T-helper 22 cell (primary cell): ENCODE results near the gene DOK5.
"Not testable (repeated sequence)": the region's sequence is repeated elsewhere in the genome, so short reads cannot be mapped to it uniquely, and the experiment has no call there.

Source experiments
- DNase-seq: peaks from one replicate; pipeline ENCODE4 v3.0.0-alpha.2; 2020; ENCODE audit warnings: low read depth

DOK5 gene

DNA sequence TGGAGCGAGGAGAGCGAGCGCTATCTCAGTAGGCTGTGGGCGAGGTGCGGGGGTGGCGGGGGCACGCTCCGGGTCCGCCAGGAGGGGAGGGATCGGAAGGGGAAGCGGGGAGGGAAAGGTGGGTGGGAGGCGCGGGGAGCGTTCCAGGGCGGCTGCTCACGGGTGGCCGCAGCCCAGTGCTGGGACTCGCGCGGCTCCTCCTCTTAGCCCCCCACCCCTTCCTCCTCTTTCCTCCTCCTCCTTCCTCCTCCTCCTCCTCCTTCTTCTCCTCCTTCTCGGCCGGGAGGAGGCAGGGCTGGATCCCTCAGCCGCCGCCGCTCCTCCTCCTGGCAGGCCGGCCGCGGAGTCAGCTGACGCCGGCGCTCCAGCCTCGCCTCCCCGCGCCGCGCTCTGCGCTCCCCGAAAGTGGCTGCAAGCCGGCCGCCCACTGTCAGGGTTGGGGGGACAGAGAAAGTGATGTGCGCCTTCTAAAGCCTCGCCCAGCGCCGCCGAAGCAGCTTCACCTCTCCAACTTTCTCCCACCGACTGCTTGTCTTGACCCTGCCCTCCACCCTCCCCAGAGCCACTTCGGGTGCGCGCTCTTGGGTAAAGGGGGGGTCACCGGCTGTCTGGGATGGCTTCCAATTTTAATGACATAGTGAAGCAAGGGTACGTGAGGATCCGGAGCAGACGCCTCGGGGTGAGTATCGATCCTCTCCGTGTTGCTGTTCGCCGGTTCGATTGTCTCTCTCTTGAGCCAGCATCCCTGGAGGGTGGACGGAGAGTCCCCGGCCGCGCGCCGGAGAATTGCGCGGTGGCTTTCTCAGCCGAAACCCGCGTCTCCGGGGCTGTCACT lies at the start of gene DOK5:
Gene DOK5 (plus strand): TSS at position 260 of the 835 bp plus-strand sequence. CDS start 354 bp downstream, at position 614.
- no peak for DNase-seq

GRCh38 chr20:54429364-54429763 lies 46.0 kb upstream of the DOK5 start:
- DNase-seq: no peak

DNA sequence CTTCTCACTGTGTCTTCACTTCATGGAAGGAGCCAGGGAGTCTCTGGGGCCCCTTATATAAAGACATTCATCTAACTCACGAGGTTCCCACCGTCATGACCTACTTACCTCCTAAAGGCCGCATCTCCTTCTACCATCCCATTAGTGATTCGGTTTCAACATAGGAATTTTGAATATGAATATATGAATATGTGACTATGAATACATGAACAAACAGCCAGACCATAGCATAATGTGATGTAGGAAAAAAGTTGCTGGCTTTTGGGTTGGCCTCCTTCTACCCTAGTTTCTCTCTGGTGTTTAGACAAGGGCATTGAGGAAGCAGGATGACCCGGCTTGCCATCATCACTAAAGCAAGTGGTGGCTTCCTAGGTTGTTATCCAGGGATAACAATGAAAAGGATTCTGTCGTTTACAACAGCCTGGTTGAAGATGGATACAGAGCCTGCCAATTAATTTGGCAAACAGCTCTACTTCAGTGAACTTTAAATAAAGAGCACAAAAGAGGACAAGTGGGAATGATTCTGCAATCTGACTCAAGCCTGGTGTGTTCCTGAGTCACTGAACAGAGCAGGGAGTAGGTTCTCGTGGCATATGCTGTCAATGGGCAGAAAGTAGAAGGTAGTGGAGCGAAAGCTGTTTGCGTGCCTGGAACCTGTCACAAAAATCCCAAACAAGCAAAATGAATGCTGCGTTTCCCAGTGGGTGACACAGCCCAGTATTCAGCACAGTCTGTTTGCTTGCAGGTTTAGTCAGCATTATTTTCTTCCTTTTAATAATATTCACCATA lies 44.0 kb upstream of the DOK5 start:
- no peak for DNase-seq

DNA sequence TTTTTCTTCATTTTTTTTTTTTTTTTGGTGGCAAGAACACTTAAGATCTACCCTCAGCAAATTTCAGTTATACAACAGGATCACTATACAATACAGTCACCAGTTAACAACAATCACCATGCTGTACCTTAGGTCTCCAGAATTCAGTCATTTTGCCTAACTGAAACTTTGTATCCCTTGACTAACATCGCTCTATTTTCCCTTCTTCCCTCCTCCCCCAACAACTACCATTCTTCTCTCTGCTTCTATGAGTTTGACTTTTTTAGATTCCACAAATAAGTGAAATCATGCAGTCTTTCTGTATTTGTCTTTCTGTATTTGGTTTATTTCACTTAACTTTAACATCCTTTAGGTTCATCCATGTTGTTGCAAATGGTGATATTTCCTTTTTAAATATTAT lies 42.4 kb upstream of the DOK5 start:
- DNase-seq: no peak

DNA sequence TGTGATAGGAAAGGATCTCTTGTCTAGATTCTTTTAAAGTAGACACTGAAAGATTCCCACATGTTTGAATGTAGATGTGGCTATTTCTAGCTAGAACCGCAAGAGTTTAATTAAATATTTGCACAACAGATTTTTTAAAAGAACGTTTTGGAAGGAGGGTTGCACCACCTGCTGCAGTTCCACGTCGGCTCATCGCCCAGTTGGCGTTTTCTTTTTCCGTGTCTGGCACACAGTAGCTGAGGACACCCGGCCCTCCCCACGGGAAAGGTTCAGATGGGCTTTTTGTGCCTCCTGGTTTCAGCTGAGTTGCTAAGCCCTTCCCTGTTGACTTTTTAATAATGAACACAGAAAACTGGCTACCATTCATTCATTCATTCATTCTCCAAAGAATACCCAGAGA lies 41.8 kb upstream of the DOK5 start:
- DNase-seq: no peak

DNA sequence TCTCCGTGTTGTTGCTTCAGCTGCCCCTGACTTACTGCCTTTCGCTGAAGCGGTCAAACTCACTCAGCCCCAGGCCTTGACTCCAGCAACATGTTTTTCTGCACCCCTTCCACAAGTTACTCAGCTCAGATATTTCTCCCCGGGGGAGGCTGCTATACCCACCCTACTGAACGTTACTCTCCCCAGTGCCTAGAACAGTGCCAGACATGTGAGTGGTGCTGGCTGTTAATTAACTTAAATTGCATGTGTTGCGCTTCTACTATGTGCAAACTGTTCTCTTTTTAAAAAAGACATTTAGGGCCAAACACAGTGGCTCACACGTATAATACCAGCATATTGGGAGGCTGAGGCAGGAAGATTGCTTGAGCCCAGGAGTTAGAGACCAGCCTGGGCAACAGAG lies 41.2 kb upstream of the DOK5 start:
- no peak for DNase-seq

- no peak for DNase-seq
These were observed 40.4 kb upstream of the DOK5 start for GRCh38 chr20:54435015-54435414.

DNA sequence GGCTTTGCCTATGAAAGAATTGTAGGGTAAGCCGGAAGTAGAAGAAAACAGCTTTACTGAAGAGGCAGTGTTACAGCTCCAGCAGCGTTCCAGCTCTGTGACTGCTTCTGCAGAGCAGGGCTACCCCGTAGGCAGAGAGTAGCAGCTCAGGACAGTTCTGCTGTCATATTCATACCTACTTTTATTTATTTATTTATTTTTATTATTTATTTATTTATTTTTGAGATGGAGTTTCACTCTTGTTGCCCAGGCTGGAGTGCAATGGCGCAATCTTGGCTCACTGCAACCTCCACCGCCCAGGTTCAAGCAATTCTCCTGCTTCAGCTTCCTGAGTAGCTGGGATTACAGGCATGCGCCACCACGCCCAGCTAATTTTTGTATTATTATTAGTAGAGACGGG lies 39.0 kb upstream of the DOK5 start:
- not testable (repeated sequence) for DNase-seq

- DNase-seq: no peak
These were observed 37.2 kb upstream of the DOK5 start for GRCh38 chr20:54438166-54438565.

GRCh38 chr20:54450207-54450606 lies 25.2 kb upstream of the DOK5 start:
- no peak for DNase-seq

DNA sequence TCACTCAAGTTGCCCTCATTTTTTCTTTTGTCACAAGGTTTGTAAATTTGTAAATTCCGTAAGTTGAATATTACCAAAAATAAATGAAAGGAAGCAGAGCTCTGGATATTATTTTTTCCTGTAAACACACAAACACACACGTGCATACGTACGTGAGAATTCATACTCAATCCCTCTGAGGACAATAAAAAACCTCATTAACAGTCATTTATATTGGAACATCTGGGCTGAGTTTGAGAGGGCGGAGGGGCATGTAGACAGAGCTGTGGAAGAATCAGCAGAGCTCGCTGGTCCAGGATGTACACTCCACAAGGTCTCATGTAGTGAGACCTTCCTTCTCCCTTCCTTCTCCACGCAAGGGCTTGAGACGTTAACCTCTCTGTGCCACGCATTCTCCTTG lies 24.2 kb upstream of the DOK5 start:
- no peak for DNase-seq

DNA sequence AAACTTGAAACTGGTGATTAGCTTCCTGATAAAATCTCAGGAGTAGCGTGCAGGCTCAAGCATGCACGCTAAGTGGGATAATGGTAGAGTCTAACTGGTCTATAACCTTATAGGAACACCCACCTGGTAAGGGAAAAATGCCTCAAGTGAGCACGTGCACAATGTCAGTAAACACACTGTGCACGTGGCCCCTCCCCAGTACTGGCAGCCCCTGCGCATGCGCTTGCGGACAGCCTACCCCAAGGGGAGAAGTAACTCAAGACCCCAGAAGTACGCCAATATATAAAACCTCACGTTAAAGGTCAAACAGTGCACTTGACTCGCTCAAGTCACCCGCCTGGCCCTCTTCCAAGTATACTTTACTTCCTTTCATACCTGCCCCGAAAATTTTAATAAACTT lies 23.1 kb upstream of the DOK5 start:
- no peak for DNase-seq

- DNase-seq: no peak
These were observed 20.4 kb upstream of the DOK5 start for GRCh38 chr20:54454982-54455381.

GRCh38 chr20:54456423-54456822 lies 19.0 kb upstream of the DOK5 start:
- no peak for DNase-seq

- DNase-seq: no peak
These were observed 18.4 kb upstream of the DOK5 start for GRCh38 chr20:54456961-54457360.

DNA sequence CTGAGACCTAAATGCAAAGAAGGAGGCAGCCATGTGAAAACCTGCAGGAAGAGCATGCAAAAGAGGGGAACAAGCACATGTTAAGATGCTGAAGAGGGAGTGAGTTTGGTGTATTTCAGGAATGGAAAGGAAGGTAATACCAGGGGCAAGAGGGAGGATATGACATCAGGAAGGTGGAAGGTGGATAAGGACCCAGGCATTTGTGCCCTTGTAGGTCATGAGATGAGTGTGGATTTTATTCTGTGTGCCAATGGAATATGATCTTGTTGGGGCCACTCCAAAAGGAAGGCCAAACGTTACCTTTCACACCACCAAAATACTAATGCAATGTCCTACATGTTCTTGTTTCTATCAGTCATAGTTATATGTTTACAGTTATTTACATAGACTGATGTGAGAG lies 17.2 kb upstream of the DOK5 start:
- no peak for DNase-seq

GRCh38 chr20:54459279-54459678 lies 16.1 kb upstream of the DOK5 start:
- DNase-seq: no peak

- no peak for DNase-seq
These were observed 11.4 kb upstream of the DOK5 start for GRCh38 chr20:54464003-54464402.

DNA sequence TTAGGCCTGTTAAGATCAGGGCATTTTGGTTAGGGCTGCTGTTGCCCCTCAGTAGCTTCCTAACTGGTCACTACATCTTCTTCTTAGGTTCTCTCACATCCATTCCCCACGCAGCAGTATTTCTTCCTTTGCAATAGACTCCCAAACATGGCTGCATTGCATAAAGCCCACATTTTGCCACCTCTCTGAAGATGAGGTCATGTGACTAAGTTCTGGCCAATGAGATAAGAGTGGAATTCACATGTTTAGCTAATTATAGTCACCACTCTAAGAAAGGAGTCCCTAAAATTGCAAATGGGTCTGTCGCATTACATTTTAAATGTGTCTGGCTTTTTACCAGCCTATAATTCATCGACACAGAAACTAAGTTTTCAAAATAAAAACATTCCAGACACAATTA lies 9.3 kb upstream of the DOK5 start:
- DNase-seq: no peak

- DNase-seq: no peak
These were observed 7.8 kb upstream of the DOK5 start for GRCh38 chr20:54467622-54468021.

GRCh38 chr20:54468082-54468481 lies 7.3 kb upstream of the DOK5 start:
- DNase-seq: no peak

GRCh38 chr20:54469293-54469692 lies 6.1 kb upstream of the DOK5 start:
- no peak for DNase-seq

- no peak for DNase-seq
These were observed 5.4 kb upstream of the DOK5 start for GRCh38 chr20:54469952-54470351.
